Measurements from ENCODE around the gene SHB. TPM values are rescaled to one million over a fixed set of nuclear protein-coding genes. Genes with fewer than 3 reads are reported as not detected.

SHB gene
- total RNA-seq, 1 experiment from 2014 or later, result 7.6 TPM

GRCh38 chr9:37947471-37947870 is 121.6 kb downstream of the SHB start:
- TF ChIP-seq CTCF (IDR thresholded peaks at IDR 0.05; ENCODE audit: unreplicated experiment), result no peak
- CTCF ChIA-PET, result no interaction called here
- Mint-ChIP-seq H3K27ac (ENCODE audit: unreplicated experiment) (no peak overlapping the region), H3K4me1 (ENCODE audit: low read depth, unreplicated experiment) (peaks cover 20% of the 10 kb centered on the region), H3K36me3 (ENCODE audit: insufficient read depth, unreplicated experiment) (peaks cover 31% of the 10 kb centered on the region), H3K27me3 (ENCODE audit: unreplicated experiment) (no peaks in the 10 kb centered on the region), H3K9me3 (ENCODE audit: low read depth, unreplicated experiment) (no peaks in the 10 kb centered on the region), H3K4me3 (ENCODE audit: low read depth, unreplicated experiment) (no peak overlapping the region)
- BruUV-seq (replicated peaks), result no TSS peak
- DNase-seq, result no peak
- intact Hi-C loops (cut with micrococcal nuclease; ENCODE audit: unreplicated experiment), result no loop called here

- BruUV-seq (replicated peaks), result no TSS peak
- Mint-ChIP-seq H3K27ac (ENCODE audit: unreplicated experiment) (no peak overlapping the region), H3K36me3 (ENCODE audit: insufficient read depth, unreplicated experiment) (peaks cover 26% of the 10 kb centered on the region), H3K4me1 (ENCODE audit: low read depth, unreplicated experiment) (peaks cover 15% of the 10 kb centered on the region), H3K4me3 (ENCODE audit: low read depth, unreplicated experiment) (no peak overlapping the region), H3K9me3 (ENCODE audit: low read depth, unreplicated experiment) (no peaks in the 10 kb centered on the region), H3K27me3 (ENCODE audit: unreplicated experiment) (no peaks in the 10 kb centered on the region)
- CTCF ChIA-PET, result no interaction called here
- intact Hi-C loops (cut with micrococcal nuclease; ENCODE audit: unreplicated experiment), result no loop called here
- DNase-seq, result no peak
- TF ChIP-seq CTCF (IDR thresholded peaks at IDR 0.05; ENCODE audit: unreplicated experiment), result no peak
Measured at GRCh38 chr9:37946971-37947370, 122.1 kb downstream of the SHB start.

GRCh38 chr9:37946041-37946440 is 123.0 kb downstream of the SHB start:
- no peak for TF ChIP-seq CTCF (IDR thresholded peaks at IDR 0.05; ENCODE audit: unreplicated experiment)
- no peak overlapping the region for H3K4me3 Mint-ChIP-seq (ENCODE audit: low read depth, unreplicated experiment)
- peaks cover 20% of the 10 kb centered on the region for H3K36me3 Mint-ChIP-seq (ENCODE audit: insufficient read depth, unreplicated experiment)
- intact Hi-C loops (cut with micrococcal nuclease; ENCODE audit: unreplicated experiment), result no loop called here
- H3K9me3 Mint-ChIP-seq (ENCODE audit: low read depth, unreplicated experiment), result no peaks in the 10 kb centered on the region
- H3K27me3 Mint-ChIP-seq (ENCODE audit: unreplicated experiment), result no peaks in the 10 kb centered on the region
- H3K27ac Mint-ChIP-seq (ENCODE audit: unreplicated experiment), result no peak overlapping the region
- peaks cover 12% of the 10 kb centered on the region for H3K4me1 Mint-ChIP-seq (ENCODE audit: low read depth, unreplicated experiment)
- BruUV-seq (replicated peaks), result no TSS peak
- CTCF ChIA-PET, result no interaction called here
- no peak for DNase-seq

- CTCF ChIA-PET, result no interaction called here
- no peak for TF ChIP-seq CTCF (IDR thresholded peaks at IDR 0.05; ENCODE audit: unreplicated experiment)
- intact Hi-C loops (cut with micrococcal nuclease; ENCODE audit: unreplicated experiment), result no loop called here
- no peaks in the 10 kb centered on the region for H3K27me3 Mint-ChIP-seq (ENCODE audit: unreplicated experiment)
- H3K27ac Mint-ChIP-seq (ENCODE audit: unreplicated experiment), result no peak overlapping the region
- H3K9me3 Mint-ChIP-seq (ENCODE audit: low read depth, unreplicated experiment), result no peaks in the 10 kb centered on the region
- no peak for DNase-seq
- peaks cover 14% of the 10 kb centered on the region for H3K36me3 Mint-ChIP-seq (ENCODE audit: insufficient read depth, unreplicated experiment)
- H3K4me1 Mint-ChIP-seq (ENCODE audit: low read depth, unreplicated experiment), result peaks cover 12% of the 10 kb centered on the region
- no peak overlapping the region for H3K4me3 Mint-ChIP-seq (ENCODE audit: low read depth, unreplicated experiment)
- no TSS peak for BruUV-seq (replicated peaks)
Measured at GRCh38 chr9:37944671-37945481, 124.2 kb downstream of the SHB start.
